Measurements from ENCODE around the gene SPRED3.
A peak's percentile ranks its signal among the peaks of the same experiment; 100 is the strongest.

The SPRED3 gene

DNA sequence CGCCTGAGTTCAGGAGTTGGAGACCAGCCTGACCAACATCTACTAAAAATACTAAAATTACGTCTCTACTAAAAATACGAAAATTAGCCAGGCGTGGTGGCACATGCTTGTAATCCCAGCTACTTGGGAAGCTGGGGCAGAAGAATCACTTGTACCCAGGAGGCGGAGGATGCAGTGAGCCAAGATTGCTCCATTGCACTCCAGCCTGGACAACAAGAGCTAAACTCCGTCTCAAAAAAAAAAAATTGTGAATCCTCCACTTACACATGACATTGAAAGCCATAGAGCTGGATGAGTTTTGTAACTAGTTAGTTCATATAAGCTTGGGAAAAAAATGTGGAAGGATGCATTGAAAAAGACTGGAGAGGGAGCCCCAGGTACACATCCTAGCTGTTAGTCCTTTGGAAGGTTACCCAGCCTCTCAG, 14.6 kb upstream of the SPRED3 start:
- H3K36me3 ChIP-seq (ENCODE audit: control insufficient read depth, insufficient read depth, low read length) = peaks cover 25% of the 10 kb centered on the region
- peak overlapping the region; percentile 87 for H3K27ac ChIP-seq (ENCODE audit: low read depth, low read length, severe bottlenecking)
- H3K4me1 ChIP-seq (ENCODE audit: control insufficient read depth, insufficient read depth, low read length, poor library complexity, severe bottlenecking) = peaks cover 5% of the 10 kb centered on the region
- H3K4me3 ChIP-seq (ENCODE audit: extremely low read depth, insufficient read depth, low read length, poor library complexity, severe bottlenecking) = peak overlapping the region; percentile 93
- H3K9me3 ChIP-seq (ENCODE audit: control insufficient read depth, low read length) = no peaks in the 10 kb centered on the region
- 90 to 96% methylated on average over 2 to 4 of the region's 6 CpGs for WGBS, 2 experiments (ENCODE audit: insufficient coverage in 2 of 2)

DNA sequence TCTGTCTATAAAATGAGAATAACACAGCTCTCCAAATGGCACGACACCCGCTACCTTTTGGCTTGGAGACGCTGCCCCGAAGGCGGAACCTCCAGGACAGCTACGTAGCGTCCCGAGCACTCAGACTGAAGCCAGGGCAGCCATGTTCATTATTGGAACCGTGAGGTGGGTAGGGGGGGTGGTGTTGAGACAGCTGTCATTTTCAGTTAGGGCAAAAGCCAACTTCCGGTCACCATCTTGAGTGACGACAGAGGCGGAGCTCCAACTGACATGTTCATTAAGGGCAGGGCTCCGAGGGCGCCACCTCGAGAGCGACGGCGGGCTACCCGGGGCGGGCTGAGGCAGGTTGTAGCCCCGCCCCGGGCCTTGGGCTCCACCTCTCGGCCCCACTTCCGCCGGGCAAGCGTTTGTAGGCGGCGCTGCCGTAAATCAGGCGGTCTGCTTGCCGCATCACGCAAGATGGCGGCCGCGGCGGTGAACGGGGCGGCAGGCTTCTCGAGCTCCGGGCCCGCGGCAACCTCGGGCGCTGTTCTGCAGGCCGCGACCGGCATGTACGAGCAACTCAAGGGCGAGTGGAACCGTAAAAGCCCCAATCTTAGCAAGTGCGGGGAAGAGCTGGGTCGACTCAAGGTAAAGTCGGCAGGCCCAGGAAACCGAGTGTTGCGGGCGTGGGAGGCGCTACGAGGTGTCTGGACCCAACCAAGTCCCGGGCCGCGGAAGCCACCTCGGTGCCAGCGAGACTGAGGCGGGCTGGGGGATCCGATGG, 14.0 kb upstream of the SPRED3 start, which contains the start of gene PSMD8:
TSS of gene PSMD8 (plus strand) at position 240 of the 766 bp plus-strand sequence. CDS start at position 271, 31 bp downstream.
- peak within 1 kb of the TSS; percentile 87 for H3K27ac ChIP-seq (ENCODE audit: low read depth, low read length, severe bottlenecking)
- WGBS, 2 experiments (ENCODE audit: insufficient coverage in 2 of 2) = 0 to 1% methylated on average over 55 to 62 of the region's 65 CpGs
- peak within 1 kb of the TSS; percentile 93 for H3K4me3 ChIP-seq (ENCODE audit: extremely low read depth, insufficient read depth, low read length, poor library complexity, severe bottlenecking)
- peaks cover 5% of the 10 kb centered on the region for H3K4me1 ChIP-seq (ENCODE audit: control insufficient read depth, insufficient read depth, low read length, poor library complexity, severe bottlenecking)
- H3K9me3 ChIP-seq (ENCODE audit: control insufficient read depth, low read length) = no peaks in the 10 kb centered on the region
- H3K36me3 ChIP-seq (ENCODE audit: control insufficient read depth, insufficient read depth, low read length) = peaks cover 31% of the 10 kb centered on the region

DNA sequence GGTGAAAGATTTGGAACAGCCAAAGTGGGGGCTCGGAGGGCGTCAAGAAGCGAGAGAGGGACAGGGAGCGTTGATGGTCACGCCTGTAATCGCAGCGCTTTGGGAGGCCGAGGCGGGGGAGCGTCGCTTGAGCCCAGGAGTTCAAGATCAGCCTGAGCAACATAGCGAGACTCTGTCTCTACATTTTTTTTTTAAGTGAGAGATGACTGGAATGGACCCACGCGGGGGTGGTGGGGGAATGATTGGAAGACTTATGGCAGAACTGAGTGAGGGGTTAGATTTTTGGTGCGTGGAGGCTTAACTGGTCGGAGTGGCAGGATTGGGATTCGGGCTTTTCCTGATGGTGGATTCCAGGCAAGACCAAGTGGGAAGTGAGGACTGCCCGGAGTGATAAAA, 13.4 kb upstream of the SPRED3 start:
- Histone ChIP-seq H3K4me1 (ENCODE audit: control insufficient read depth, insufficient read depth, low read length, poor library complexity, severe bottlenecking) (peaks cover 5% of the 10 kb centered on the region), H3K4me3 (ENCODE audit: extremely low read depth, insufficient read depth, low read length, poor library complexity, severe bottlenecking) (peak overlapping the region; percentile 93), H3K9me3 (ENCODE audit: control insufficient read depth, low read length) (no peaks in the 10 kb centered on the region), H3K36me3 (ENCODE audit: control insufficient read depth, insufficient read depth, low read length) (peaks cover 36% of the 10 kb centered on the region), H3K27ac (ENCODE audit: low read depth, low read length, severe bottlenecking) (peak overlapping the region; percentile 87)
- WGBS, 2 experiments (ENCODE audit: insufficient coverage in 2 of 2) = 1 to 2% methylated on average over 15 of the region's 18 CpGs

DNA sequence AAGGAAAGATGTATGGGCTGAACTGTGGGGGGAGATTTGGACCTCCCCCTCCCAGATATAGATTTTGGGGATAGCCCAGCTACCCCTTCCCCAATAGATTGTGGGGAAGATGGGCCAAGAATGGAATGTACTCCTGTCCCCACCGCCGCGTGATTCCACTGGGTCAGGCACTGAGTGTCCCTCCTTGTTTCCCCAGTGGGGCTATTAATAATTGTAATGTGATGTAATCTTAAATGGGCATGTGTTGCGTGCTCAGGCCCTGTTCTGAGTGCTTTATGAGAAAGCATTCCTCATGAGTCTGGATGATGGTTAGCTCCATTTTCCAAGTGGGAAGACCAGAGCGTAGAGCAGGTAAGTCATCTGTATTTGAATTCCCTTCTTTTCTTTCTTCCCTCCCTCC, 12.7 kb upstream of the SPRED3 start:
- Histone ChIP-seq H3K27ac (ENCODE audit: low read depth, low read length, severe bottlenecking) (no peak overlapping the region), H3K4me1 (ENCODE audit: control insufficient read depth, insufficient read depth, low read length, poor library complexity, severe bottlenecking) (peaks cover 5% of the 10 kb centered on the region), H3K9me3 (ENCODE audit: control insufficient read depth, low read length) (no peaks in the 10 kb centered on the region), H3K36me3 (ENCODE audit: control insufficient read depth, insufficient read depth, low read length) (peaks cover 42% of the 10 kb centered on the region), H3K4me3 (ENCODE audit: extremely low read depth, insufficient read depth, low read length, poor library complexity, severe bottlenecking) (peak overlapping the region; percentile 93)
- WGBS, 2 experiments (ENCODE audit: insufficient coverage in 2 of 2) = 93 to 100% methylated on average over 2 to 4 of the region's 5 CpGs

DNA sequence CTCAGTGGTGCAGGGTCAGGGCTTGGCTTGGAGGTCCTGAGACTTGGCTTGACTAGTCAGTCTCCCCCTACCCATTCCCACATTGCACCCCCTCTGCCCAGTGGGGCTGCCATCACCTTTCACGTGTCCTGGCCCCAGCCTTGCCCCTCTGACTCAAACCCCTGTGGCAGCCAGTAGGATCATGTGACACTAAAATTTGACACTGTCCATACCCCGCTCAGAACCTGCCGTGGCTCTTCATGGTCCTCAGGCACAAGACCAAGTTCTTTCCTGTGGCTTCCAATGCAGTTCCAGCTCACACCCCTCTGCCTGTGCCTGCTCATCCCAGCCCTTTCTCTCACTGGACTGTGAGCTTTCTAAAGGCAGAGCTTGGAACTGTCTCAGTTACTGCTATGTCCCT, 11.9 kb upstream of the SPRED3 start:
- Histone ChIP-seq H3K4me3 (ENCODE audit: extremely low read depth, insufficient read depth, low read length, poor library complexity, severe bottlenecking) (no peak overlapping the region), H3K36me3 (ENCODE audit: control insufficient read depth, insufficient read depth, low read length) (peaks cover 50% of the 10 kb centered on the region), H3K4me1 (ENCODE audit: control insufficient read depth, insufficient read depth, low read length, poor library complexity, severe bottlenecking) (peaks cover 5% of the 10 kb centered on the region), H3K27ac (ENCODE audit: low read depth, low read length, severe bottlenecking) (no peak overlapping the region), H3K9me3 (ENCODE audit: control insufficient read depth, low read length) (no peaks in the 10 kb centered on the region)
- WGBS, 2 experiments (ENCODE audit: insufficient coverage in 2 of 2) = 96 to 97% methylated on average over 3 of the region's 3 CpGs

DNA sequence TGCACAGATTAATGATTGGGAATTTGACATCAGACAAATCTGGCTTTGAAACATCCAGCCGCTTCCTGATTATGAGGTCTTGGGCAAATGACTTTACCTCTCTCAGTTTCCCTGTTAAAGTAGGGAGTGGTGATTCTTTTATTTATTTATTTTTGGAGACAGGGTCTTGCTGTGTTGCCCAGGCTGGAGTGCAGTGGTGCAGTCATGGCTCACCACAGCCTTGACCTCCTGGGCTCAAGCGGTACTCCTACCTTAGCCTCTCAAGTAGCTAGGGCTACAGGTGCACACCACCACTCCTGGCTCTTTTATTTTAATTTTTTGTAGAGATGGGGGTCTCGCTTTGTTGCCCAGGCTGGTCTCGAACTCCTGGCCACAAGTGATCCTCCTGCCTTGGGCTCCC, 11.4 kb upstream of the SPRED3 start:
- Histone ChIP-seq H3K36me3 (ENCODE audit: control insufficient read depth, insufficient read depth, low read length) (peaks cover 55% of the 10 kb centered on the region), H3K4me1 (ENCODE audit: control insufficient read depth, insufficient read depth, low read length, poor library complexity, severe bottlenecking) (peaks cover 5% of the 10 kb centered on the region), H3K9me3 (ENCODE audit: control insufficient read depth, low read length) (no peaks in the 10 kb centered on the region), H3K4me3 (ENCODE audit: extremely low read depth, insufficient read depth, low read length, poor library complexity, severe bottlenecking) (no peak overlapping the region), H3K27ac (ENCODE audit: low read depth, low read length, severe bottlenecking) (no peak overlapping the region)
- WGBS, 2 experiments (ENCODE audit: insufficient coverage in 2 of 2) = 80 to 90% methylated on average over 1 to 3 of the region's 4 CpGs

DNA sequence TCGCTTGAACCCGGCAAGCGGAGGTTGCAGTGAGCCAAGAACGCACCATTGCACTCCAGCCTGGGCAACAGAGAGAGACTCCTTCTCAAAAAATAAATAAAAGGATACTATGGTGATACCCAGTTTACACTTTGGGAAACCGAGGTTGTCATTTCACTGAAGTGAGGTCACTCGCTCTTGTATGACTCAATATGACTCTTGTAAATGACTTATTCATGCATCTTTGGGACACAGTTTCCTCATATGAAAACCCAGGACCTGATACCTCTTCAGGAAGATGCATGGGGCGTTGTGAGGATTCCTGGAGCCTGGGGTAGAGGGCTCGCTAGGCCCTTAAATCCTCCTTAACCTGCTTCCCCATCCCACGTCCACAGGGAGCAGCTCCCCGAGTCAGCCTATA, 9.6 kb upstream of the SPRED3 start:
- H3K9me3 ChIP-seq (ENCODE audit: control insufficient read depth, low read length) = no peaks in the 10 kb centered on the region
- H3K27ac ChIP-seq (ENCODE audit: low read depth, low read length, severe bottlenecking) = no peak overlapping the region
- H3K4me1 ChIP-seq (ENCODE audit: control insufficient read depth, insufficient read depth, low read length, poor library complexity, severe bottlenecking) = peaks cover 5% of the 10 kb centered on the region
- H3K4me3 ChIP-seq (ENCODE audit: extremely low read depth, insufficient read depth, low read length, poor library complexity, severe bottlenecking) = no peak overlapping the region
- 92 to 100% methylated on average over 7 to 9 of the region's 10 CpGs for WGBS, 2 experiments (ENCODE audit: insufficient coverage in 2 of 2)
- H3K36me3 ChIP-seq (ENCODE audit: control insufficient read depth, insufficient read depth, low read length) = peaks cover 73% of the 10 kb centered on the region

DNA sequence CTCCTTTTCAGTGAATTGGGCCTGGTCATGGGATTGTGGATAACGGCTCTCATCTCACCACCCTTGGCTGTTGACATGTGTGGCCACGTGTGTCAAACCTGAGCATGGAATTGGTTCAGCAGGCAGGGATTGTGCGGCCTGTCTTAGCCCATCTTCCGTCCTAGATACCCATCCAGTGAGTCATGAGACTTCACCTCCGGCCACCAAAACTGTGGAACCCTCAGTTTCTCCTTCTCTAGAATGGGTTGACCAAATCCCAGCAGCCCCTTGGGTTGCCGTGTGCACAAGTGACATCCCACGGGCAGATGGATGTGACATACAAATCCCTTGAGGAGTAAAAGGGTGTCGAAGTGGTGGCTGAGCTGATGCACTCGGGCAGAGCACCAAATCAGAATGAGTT, 7.4 kb upstream of the SPRED3 start:
- 91 to 97% methylated on average over 9 of the region's 9 CpGs for WGBS, 2 experiments (ENCODE audit: insufficient coverage in 2 of 2)
- Histone ChIP-seq H3K27ac (ENCODE audit: low read depth, low read length, severe bottlenecking) (no peak overlapping the region), H3K4me3 (ENCODE audit: extremely low read depth, insufficient read depth, low read length, poor library complexity, severe bottlenecking) (no peak overlapping the region), H3K9me3 (ENCODE audit: control insufficient read depth, low read length) (no peaks in the 10 kb centered on the region), H3K36me3 (ENCODE audit: control insufficient read depth, insufficient read depth, low read length) (peaks cover 85% of the 10 kb centered on the region), H3K4me1 (ENCODE audit: control insufficient read depth, insufficient read depth, low read length, poor library complexity, severe bottlenecking) (peaks cover 2% of the 10 kb centered on the region)

DNA sequence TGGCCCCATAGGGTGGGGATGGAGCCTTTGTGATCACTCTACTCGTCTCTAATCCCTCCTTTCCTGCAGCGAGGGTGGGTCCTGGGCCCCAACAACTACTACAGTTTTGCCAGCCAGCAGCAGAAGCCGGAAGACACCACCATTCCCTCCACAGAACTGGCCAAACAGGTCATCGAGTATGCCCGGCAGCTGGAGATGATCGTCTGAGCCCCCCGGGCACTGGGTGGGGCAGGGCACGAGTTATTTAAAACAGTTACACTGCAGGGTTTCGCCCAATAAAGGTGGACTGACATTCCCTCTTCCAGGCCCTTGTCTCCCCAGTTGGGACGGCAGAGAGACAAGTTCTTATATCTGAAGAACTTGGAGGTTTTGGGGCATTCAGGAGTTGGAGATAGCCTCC, 5.3 kb upstream of the SPRED3 start:
- peaks cover 4% of the 10 kb centered on the region for H3K4me1 ChIP-seq (ENCODE audit: control insufficient read depth, insufficient read depth, low read length, poor library complexity, severe bottlenecking)
- 95 to 97% methylated on average over 9 to 10 of the region's 10 CpGs for WGBS, 2 experiments (ENCODE audit: insufficient coverage in 2 of 2)
- peaks cover 67% of the 10 kb centered on the region for H3K36me3 ChIP-seq (ENCODE audit: control insufficient read depth, insufficient read depth, low read length)
- H3K27ac ChIP-seq (ENCODE audit: low read depth, low read length, severe bottlenecking) = no peak overlapping the region
- no peak overlapping the region for H3K4me3 ChIP-seq (ENCODE audit: extremely low read depth, insufficient read depth, low read length, poor library complexity, severe bottlenecking)
- H3K9me3 ChIP-seq (ENCODE audit: control insufficient read depth, low read length) = no peaks in the 10 kb centered on the region

DNA sequence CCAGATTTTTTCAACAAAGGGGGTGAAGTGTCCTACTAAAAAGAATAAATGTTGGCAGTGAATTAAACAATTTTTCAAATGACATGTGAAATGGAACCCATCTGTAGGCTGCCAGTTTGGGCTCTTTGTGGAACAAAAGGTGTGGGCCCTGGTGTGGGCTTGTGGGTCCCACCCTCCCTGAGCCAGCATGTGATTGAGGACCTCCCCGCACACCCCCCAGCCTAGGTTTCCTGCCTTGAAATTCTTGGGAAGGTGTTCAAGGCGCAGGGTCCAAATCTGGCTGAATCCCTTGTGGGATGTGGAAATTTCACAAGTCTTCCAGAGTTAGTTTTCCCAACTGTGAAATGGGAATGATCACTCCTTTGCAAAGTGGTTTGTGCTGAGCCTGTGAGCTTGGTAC, 4.8 kb upstream of the SPRED3 start:
- WGBS, 2 experiments (ENCODE audit: insufficient coverage in 2 of 2) = 100% methylated on average over 2 of the region's 2 CpGs
- Histone ChIP-seq H3K4me1 (ENCODE audit: control insufficient read depth, insufficient read depth, low read length, poor library complexity, severe bottlenecking) (peaks cover 4% of the 10 kb centered on the region), H3K36me3 (ENCODE audit: control insufficient read depth, insufficient read depth, low read length) (peaks cover 67% of the 10 kb centered on the region), H3K9me3 (ENCODE audit: control insufficient read depth, low read length) (no peaks in the 10 kb centered on the region), H3K4me3 (ENCODE audit: extremely low read depth, insufficient read depth, low read length, poor library complexity, severe bottlenecking) (no peak overlapping the region), H3K27ac (ENCODE audit: low read depth, low read length, severe bottlenecking) (no peak overlapping the region)
